Activated CD4-positive, CD25-positive, alpha-beta regulatory T cell (primary cell): ENCODE results near the gene WIPF3.

Experiments
- DNase-seq, 4 experiments: peaks; one replicate each; lab custom pipeline; 2025; lab: John Stamatoyannopoulos, UW

WIPF3 gene

GRCh38 chr7:29806208-29806994 lies at the start of gene WIPF3:
TSS of gene WIPF3 (plus strand) at chr7:29806508. CDS start at chr7:29834725, 28,217 bp downstream.
- DNase-seq, result no peak

GRCh38 chr7:29763266-29763665 lies 43.0 kb upstream of the WIPF3 start:
- DNase-seq, result no peak

- DNase-seq, result no peak
These were observed 42.1 kb upstream of the WIPF3 start for GRCh38 chr7:29764227-29764626.

- DNase-seq, result no peak
These were observed 40.8 kb upstream of the WIPF3 start for GRCh38 chr7:29765490-29765889.

- DNase-seq, result no peak
These were observed 35.9 kb upstream of the WIPF3 start for GRCh38 chr7:29770371-29770770.

GRCh38 chr7:29771081-29771816 lies 35.1 kb upstream of the WIPF3 start:
- DNase-seq, result no peak

GRCh38 chr7:29779017-29779416 lies 27.3 kb upstream of the WIPF3 start:
- no peak for DNase-seq

- DNase-seq, result no peak
These were observed 26.0 kb upstream of the WIPF3 start for GRCh38 chr7:29780346-29780745.

- no peak for DNase-seq
These were observed 22.6 kb upstream of the WIPF3 start for GRCh38 chr7:29783671-29784070.

GRCh38 chr7:29793507-29793906 lies 12.8 kb upstream of the WIPF3 start:
- DNase-seq, result no peak

GRCh38 chr7:29794959-29795629 lies 11.2 kb upstream of the WIPF3 start:
- no peak for DNase-seq

GRCh38 chr7:29795696-29796580 lies 10.4 kb upstream of the WIPF3 start:
- no peak for DNase-seq

GRCh38 chr7:29797112-29797944 lies 9.0 kb upstream of the WIPF3 start:
- no peak for DNase-seq

- no peak for DNase-seq
These were observed 7.9 kb upstream of the WIPF3 start for GRCh38 chr7:29798422-29798821.

GRCh38 chr7:29801929-29802328 lies 4.4 kb upstream of the WIPF3 start:
- no peak for DNase-seq

GRCh38 chr7:29805031-29805430 lies 1.3 kb upstream of the WIPF3 start:
- no peak for DNase-seq

GRCh38 chr7:29805886-29806207 lies 461 bp upstream of the WIPF3 start:
- no peak for DNase-seq

GRCh38 chr7:29806995-29807841 lies 910 bp downstream of the WIPF3 start:
- DNase-seq, result no peak

GRCh38 chr7:29808075-29808801 lies 1.9 kb downstream of the WIPF3 start:
- DNase-seq, result no peak
